Stimulated activated naive B cell treated with anti-CD40 and anti-IgM and Interleukin-4, amounts not matched to agents 10 μg/mL and 1 μg/mL and 100 μg/mL, for 72 hours (primary cell): ENCODE measurements around the gene USP31.
"Not testable (repeated sequence)": the region's sequence is repeated elsewhere in the genome, so short reads cannot be mapped to it uniquely, and the experiment has no call there.

Experiments
- ATAC-seq, 2 donors: fragments of 150-1000 bp; cut with Tn5 transposase; replicated peaks; 2 replicates each; pipeline ENCODE4 v1.10.0; 2021; ENCODE audit warnings: moderate library complexity in 1 of 2
- DNase-seq: peaks from one replicate; pipeline ENCODE4 v3.0.0; 2021
- H3K27ac Mint-ChIP-seq: one replicate; pipeline ENCODE4 v1.8.0; 2022; ENCODE audit warnings: mild to moderate bottlenecking, mixed read lengths
- H3K27me3 Mint-ChIP-seq, 2 donors: one replicate each; pipeline ENCODE4 v1.8.0; 2022; ENCODE audit warnings: mixed read lengths in 2 of 2
- H3K36me3 Mint-ChIP-seq, 2 donors: one replicate each; pipeline ENCODE4 v1.8.0; 2022; ENCODE audit warnings: mixed read lengths in 2 of 2, mild to moderate bottlenecking in 1 of 2
- H3K4me1 Mint-ChIP-seq, 2 donors: one replicate each; pipeline ENCODE4 v1.8.0; 2022; ENCODE audit warnings: mixed read lengths in 2 of 2, mild to moderate bottlenecking in 1 of 2
- H3K4me3 Mint-ChIP-seq, 2 donors: one replicate each; pipeline ENCODE4 v1.8.0; 2022; ENCODE audit warnings: mild to moderate bottlenecking in 2 of 2, mixed read lengths in 2 of 2, moderate library complexity in 1 of 2
- H3K9me3 Mint-ChIP-seq, 2 donors: one replicate each; pipeline ENCODE4 v1.8.0; 2022; ENCODE audit warnings: mixed read lengths in 2 of 2, mild to moderate bottlenecking in 1 of 2

The USP31 gene

GRCh38 chr16:23113185-23113584 lies 36.1 kb downstream of the USP31 start:
- no peak for ATAC-seq
- no peaks in the 10 kb centered on the region for H3K27me3 Mint-ChIP-seq
- H3K9me3 Mint-ChIP-seq, result no peaks in the 10 kb centered on the region
- H3K4me3 Mint-ChIP-seq, result no peak overlapping the region
- H3K4me1 Mint-ChIP-seq, result peaks cover 2 to 5% of the 10 kb centered on the region in 2 donors
- no peak overlapping the region for H3K27ac Mint-ChIP-seq
- H3K36me3 Mint-ChIP-seq, result peaks cover 10 to 13% of the 10 kb centered on the region in 2 donors
- DNase-seq, result no peak

DNA sequence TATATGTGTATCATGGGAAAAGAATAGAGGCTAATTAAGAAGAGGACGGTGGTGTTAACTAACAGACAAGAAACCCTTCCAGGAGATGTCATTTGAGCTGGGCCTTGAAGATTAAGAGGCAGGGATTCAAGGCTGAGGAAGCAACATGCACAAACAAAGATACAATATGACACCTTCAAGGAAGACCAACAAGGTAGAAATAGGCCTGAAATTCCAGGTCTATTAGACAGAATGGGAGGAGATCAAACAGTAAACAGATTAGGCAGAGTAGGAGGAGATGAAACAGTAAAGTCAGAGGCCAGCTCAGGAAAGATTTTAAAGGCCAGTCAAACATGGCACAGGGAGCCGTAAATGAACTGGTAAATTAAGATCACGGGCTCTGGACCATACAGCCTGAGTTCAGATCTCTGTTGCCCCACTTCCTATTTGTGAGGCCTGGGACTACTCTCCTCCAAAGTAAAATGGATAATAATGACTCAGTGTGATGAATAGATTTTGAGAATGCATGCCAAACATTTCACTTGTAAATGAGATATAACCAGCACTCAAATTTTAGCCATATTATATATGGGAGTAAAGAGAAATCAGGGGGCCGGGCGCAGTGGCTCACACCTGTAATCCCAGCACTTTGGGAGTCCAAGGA lies 38.9 kb downstream of the USP31 start:
- Mint-ChIP-seq H3K27me3 (no peaks in the 10 kb centered on the region), H3K4me1 (peaks cover 2 to 5% of the 10 kb centered on the region in 2 donors), H3K4me3 (no peak overlapping the region), H3K27ac (no peak overlapping the region), H3K9me3 (no peaks in the 10 kb centered on the region), H3K36me3 (peaks cover 17 to 35% of the 10 kb centered on the region in 2 donors)
- DNase-seq (no peak), ATAC-seq (no peak)

DNA sequence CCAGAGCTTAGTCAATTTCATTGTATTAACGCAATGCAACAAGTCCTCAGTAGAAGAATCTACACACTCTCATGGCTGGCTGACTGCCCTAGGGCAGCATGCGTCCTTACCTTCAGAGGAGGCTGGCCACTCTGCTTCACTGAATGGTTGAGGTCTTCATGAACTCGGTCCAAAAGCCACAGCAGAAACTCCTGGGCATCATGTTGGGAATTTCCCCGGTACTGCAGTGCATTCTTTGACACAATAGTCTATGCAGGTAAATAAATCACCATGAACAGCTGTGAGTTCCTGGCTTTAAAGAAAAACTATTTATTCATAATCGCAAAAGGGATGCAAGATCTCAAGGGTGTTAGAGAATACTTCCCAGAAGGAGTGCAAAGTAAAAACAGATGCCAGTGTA lies 41.3 kb downstream of the USP31 start:
- Mint-ChIP-seq H3K9me3 (no peaks in the 10 kb centered on the region), H3K27me3 (no peaks in the 10 kb centered on the region), H3K36me3 (peaks cover 27 to 36% of the 10 kb centered on the region in 2 donors), H3K4me1 (peaks cover 2 to 5% of the 10 kb centered on the region in 2 donors), H3K4me3 (no peak overlapping the region), H3K27ac (no peak overlapping the region)
- DNase-seq (no peak), ATAC-seq (no peak)

GRCh38 chr16:23107117-23107516 lies 42.1 kb downstream of the USP31 start:
- H3K4me1 Mint-ChIP-seq, result peaks cover 2 to 5% of the 10 kb centered on the region in 2 donors
- ATAC-seq (no peak), DNase-seq (no peak)
- H3K36me3 Mint-ChIP-seq, result peaks cover 27 to 36% of the 10 kb centered on the region in 2 donors
- no peak overlapping the region for H3K4me3 Mint-ChIP-seq
- no peaks in the 10 kb centered on the region for H3K27me3 Mint-ChIP-seq
- no peaks in the 10 kb centered on the region for H3K9me3 Mint-ChIP-seq
- no peak overlapping the region for H3K27ac Mint-ChIP-seq

DNA sequence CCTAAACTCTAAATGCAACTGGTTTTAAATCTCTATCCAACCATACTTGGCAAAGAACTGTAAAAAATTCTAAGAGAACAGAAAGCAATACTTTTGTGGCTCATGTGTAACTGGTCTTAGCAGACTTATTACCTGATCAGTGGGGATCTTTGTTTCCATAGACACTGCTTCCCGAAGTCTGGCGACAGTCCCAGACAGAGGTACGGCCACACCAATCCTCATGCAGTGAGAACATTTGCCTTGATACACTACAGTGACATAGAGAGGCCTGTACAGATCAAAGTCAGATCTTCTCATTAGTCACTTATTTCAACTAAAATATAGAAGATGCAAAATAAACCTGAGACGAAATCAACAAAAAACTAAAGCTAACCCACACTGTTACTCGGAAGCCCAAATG lies 43.9 kb downstream of the USP31 start:
- no peak for ATAC-seq
- Mint-ChIP-seq H3K27ac (no peak overlapping the region), H3K4me1 (no peaks in the 10 kb centered on the region), H3K4me3 (no peak overlapping the region), H3K9me3 (no peaks in the 10 kb centered on the region), H3K36me3 (peaks cover 26 to 34% of the 10 kb centered on the region in 2 donors), H3K27me3 (no peaks in the 10 kb centered on the region)
- no peak for DNase-seq

DNA sequence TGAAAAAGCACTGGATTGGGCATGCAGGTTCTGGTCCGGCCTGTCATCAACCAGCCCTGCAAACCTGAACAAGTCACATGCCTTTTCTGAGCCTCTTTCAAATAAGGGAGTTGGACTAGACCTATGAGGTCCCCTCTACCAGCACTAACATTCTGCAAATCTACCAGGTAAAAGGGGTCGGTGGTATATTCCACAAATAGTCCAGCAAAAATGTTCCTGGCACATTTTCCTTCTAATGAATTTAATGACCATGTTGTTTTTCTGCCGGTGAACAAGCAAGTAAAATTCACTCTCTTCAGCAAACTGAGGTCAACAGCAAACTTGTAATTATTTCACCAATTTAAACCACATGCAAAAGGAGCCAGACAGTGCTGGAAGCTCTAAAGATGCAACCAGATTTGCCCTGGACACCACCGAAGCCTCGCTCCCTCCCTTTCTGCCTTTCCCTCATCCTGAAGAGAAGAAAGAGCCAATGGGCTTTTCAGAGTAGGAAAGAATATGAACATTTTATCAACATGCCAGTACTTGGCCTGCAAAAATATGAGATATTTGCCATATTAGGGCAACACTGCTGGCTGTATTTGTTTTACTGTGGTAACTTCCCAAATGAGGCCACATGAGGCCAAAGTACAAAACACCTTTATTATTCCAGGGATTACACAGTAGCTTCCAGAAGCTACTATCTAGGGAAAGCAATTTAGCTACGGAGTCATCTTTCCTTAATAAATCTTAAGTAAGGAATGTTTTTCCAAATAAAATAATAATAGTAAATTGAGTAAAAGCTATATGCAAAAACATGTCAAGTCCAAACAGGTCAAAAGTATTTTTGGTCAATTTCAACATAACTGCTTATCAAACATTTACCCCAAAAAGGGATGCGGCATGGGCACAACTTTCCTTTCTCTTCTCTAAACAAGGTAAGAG lies 45.0 kb downstream of the USP31 start:
- Mint-ChIP-seq H3K4me3 (no peak overlapping the region), H3K9me3 (no peaks in the 10 kb centered on the region), H3K4me1 (no peaks in the 10 kb centered on the region), H3K27me3 (no peaks in the 10 kb centered on the region), H3K27ac (no peak overlapping the region), H3K36me3 (peaks cover 29 to 37% of the 10 kb centered on the region in 2 donors)
- ATAC-seq (no peak), DNase-seq (no peak)

GRCh38 chr16:23103603-23104002 lies 45.6 kb downstream of the USP31 start:
- Mint-ChIP-seq H3K4me3 (no peak overlapping the region), H3K9me3 (no peaks in the 10 kb centered on the region), H3K4me1 (no peaks in the 10 kb centered on the region), H3K36me3 (peaks cover 35 to 43% of the 10 kb centered on the region in 2 donors), H3K27ac (no peak overlapping the region), H3K27me3 (no peaks in the 10 kb centered on the region)
- DNase-seq, result no peak
- no peak for ATAC-seq

DNA sequence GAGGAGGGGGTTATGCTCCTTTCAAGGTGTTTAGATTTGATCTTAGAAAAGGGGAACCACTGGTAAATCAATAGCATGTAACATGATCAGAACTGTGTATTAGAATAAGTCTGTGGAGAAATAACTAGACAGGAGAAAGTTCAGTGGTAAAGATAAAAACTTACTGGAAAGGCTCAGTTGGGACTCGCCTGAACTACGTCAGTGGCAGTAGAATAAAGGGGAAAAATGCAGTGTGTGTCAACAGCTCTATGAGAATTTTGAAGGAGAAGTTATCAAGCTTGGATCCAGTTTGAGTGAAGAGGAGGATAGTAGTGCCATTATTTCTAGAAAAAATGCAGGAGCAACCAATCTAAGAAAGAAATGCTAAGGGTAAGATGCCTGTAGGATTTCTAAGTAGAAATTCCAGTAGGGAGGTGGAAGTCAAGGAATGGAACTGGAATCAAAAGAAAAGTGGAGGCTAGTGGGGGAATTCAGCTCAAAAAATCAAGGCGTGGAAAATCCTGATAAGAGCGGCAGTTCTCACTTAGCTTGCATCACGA lies 48.2 kb downstream of the USP31 start:
- DNase-seq (no peak), ATAC-seq (no peak)
- Mint-ChIP-seq H3K9me3 (peaks cover 0 to 4% of the 10 kb centered on the region in 2 donors), H3K36me3 (peaks cover 34 to 43% of the 10 kb centered on the region in 2 donors), H3K27ac (no peak overlapping the region), H3K4me1 (peaks cover 5 to 8% of the 10 kb centered on the region in 2 donors), H3K4me3 (no peak overlapping the region), H3K27me3 (no peaks in the 10 kb centered on the region)

- not testable (repeated sequence) for ATAC-seq
Measured at GRCh38 chr16:23096450-23096849, 52.8 kb downstream of the USP31 start.

GRCh38 chr16:23094136-23094535 lies 55.1 kb downstream of the USP31 start:
- not testable (repeated sequence) for H3K4me3 Mint-ChIP-seq, ATAC-seq, DNase-seq, H3K27me3 Mint-ChIP-seq, H3K27ac Mint-ChIP-seq, H3K9me3 Mint-ChIP-seq
- Mint-ChIP-seq H3K4me1 (peaks cover 5 to 12% of the 10 kb centered on the region in 2 donors), H3K36me3 (peaks cover 30 to 73% of the 10 kb centered on the region in 2 donors)

More at GRCh38 chr16:23096450-23096849, 52.8 kb downstream of the USP31 start:
- H3K9me3 Mint-ChIP-seq, H3K4me3 Mint-ChIP-seq, H3K27me3 Mint-ChIP-seq, DNase-seq: not testable (repeated sequence)
- peak overlapping the region; percentile 16 for H3K27ac Mint-ChIP-seq
- peaks cover 5 to 12% of the 10 kb centered on the region in 2 donors for H3K4me1 Mint-ChIP-seq
- peaks cover 35 to 66% of the 10 kb centered on the region in 2 donors for H3K36me3 Mint-ChIP-seq

DNA sequence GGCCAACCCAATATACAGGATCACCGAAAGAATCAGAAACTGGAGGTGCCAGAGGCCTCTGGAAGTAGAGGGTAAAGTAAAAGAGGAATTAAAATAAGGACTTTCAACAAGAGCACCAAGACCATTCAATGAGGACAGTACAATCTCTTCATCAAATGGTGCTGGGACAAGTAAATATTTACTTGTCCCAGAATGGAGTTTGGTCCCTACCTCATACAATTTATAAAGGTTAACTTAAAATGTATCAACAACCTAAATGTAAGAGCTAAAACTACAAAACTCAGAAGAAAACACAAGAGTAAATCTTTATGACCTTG lies 56.5 kb downstream of the USP31 start:
- peaks cover 5 to 12% of the 10 kb centered on the region in 2 donors for H3K4me1 Mint-ChIP-seq
- no peak overlapping the region for H3K27ac Mint-ChIP-seq
- H3K4me3 Mint-ChIP-seq, result no peak overlapping the region

DNA sequence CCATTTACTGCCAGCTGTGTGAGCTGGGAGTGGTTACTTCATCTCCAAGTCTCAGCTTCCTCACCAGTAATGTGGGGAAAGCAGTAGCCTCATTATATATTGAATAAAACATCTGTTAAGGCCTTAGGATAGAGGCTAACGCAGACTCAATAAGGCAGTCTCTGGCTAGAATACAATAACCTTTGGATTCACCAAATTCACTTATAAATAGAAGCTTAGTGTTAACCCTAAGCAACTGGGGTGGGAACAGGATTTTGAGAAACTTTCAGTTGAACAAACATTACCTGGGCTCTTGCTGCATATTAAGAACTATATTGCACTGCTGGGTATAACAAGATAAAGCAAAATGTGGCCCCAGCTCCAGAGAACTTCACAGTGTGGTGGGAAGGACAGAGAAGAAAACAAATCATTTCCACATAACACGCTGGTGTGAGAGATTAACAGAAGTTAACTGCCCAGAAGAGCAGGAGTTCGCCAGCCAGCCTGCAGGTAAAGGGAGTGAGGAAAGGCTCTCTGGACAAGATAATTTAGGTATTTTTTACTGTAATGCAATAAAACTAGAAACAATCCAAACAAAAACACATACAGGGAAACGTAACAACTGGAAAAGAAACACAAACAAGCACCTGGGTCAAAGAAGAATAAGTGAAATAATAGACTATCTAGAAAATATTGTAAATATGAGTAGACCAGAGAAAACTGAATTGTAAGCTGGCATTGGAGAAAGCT lies 57.0 kb downstream of the USP31 start:
- H3K36me3 Mint-ChIP-seq, result peaks cover 31 to 74% of the 10 kb centered on the region in 2 donors
- DNase-seq, result no peak
- no peak overlapping the region for H3K27ac Mint-ChIP-seq
- H3K4me1 Mint-ChIP-seq, result peaks cover 5 to 12% of the 10 kb centered on the region in 2 donors
- no peak for ATAC-seq
- H3K4me3 Mint-ChIP-seq, result no peak overlapping the region
- H3K9me3 Mint-ChIP-seq, result no peaks in the 10 kb centered on the region
- H3K27me3 Mint-ChIP-seq, result no peaks in the 10 kb centered on the region

More for the DNA sequence above, 56.5 kb downstream of the USP31 start:
- H3K9me3 Mint-ChIP-seq, result no peaks in the 10 kb centered on the region
- H3K27me3 Mint-ChIP-seq, result no peaks in the 10 kb centered on the region
- ATAC-seq, result no peak
- peaks cover 29 to 72% of the 10 kb centered on the region in 2 donors for H3K36me3 Mint-ChIP-seq
- DNase-seq, result no peak

GRCh38 chr16:23089111-23089510 lies 60.1 kb downstream of the USP31 start:
- H3K27ac Mint-ChIP-seq, result no peak overlapping the region

GRCh38 chr16:23088018-23088417 lies 61.2 kb downstream of the USP31 start:
- H3K27ac Mint-ChIP-seq, result no peak overlapping the region
- DNase-seq (no peak), ATAC-seq (no peak)
- H3K27me3 Mint-ChIP-seq, result no peaks in the 10 kb centered on the region
- no peak overlapping the region for H3K4me3 Mint-ChIP-seq
- H3K9me3 Mint-ChIP-seq, result no peaks in the 10 kb centered on the region
- peaks cover 27 to 65% of the 10 kb centered on the region in 2 donors for H3K36me3 Mint-ChIP-seq
- H3K4me1 Mint-ChIP-seq, result no peaks in the 10 kb centered on the region

More at GRCh38 chr16:23089111-23089510, 60.1 kb downstream of the USP31 start:
- ATAC-seq, result no peak
- H3K9me3 Mint-ChIP-seq, result no peaks in the 10 kb centered on the region
- H3K4me1 Mint-ChIP-seq, result no peaks in the 10 kb centered on the region
- H3K36me3 Mint-ChIP-seq, result peaks cover 34 to 67% of the 10 kb centered on the region in 2 donors
- no peaks in the 10 kb centered on the region for H3K27me3 Mint-ChIP-seq
- DNase-seq, result no peak
- H3K4me3 Mint-ChIP-seq, result no peak overlapping the region
